GM18951 (cell line): ENCODE data around the gene KNTC1.
"Not testable (repeated sequence)": the region's sequence is repeated elsewhere in the genome, so short reads cannot be mapped to it uniquely, and the experiment has no call there.

ENCODE experiments used
- POLR2A ChIP-seq: IDR thresholded peaks from 4 replicates; pipeline ENCODE4 v1.6.1; 2011; ENCODE audit warnings: mild to moderate bottlenecking; ENCODE audit not compliant: insufficient read length, insufficient read depth; ENCODE audit errors: extremely low read depth
- in situ Hi-C: fragments of 300-500 bp; cut with MboI; formaldehyde crosslinking; loops from one replicate; pipeline ENCODE4 v1.12.0; 2022; ENCODE audit warnings: low sequenced_read_pairs, mixed read lengths, inconsistent platforms; ENCODE audit not compliant: unreplicated experiment

The KNTC1 gene, protein sequence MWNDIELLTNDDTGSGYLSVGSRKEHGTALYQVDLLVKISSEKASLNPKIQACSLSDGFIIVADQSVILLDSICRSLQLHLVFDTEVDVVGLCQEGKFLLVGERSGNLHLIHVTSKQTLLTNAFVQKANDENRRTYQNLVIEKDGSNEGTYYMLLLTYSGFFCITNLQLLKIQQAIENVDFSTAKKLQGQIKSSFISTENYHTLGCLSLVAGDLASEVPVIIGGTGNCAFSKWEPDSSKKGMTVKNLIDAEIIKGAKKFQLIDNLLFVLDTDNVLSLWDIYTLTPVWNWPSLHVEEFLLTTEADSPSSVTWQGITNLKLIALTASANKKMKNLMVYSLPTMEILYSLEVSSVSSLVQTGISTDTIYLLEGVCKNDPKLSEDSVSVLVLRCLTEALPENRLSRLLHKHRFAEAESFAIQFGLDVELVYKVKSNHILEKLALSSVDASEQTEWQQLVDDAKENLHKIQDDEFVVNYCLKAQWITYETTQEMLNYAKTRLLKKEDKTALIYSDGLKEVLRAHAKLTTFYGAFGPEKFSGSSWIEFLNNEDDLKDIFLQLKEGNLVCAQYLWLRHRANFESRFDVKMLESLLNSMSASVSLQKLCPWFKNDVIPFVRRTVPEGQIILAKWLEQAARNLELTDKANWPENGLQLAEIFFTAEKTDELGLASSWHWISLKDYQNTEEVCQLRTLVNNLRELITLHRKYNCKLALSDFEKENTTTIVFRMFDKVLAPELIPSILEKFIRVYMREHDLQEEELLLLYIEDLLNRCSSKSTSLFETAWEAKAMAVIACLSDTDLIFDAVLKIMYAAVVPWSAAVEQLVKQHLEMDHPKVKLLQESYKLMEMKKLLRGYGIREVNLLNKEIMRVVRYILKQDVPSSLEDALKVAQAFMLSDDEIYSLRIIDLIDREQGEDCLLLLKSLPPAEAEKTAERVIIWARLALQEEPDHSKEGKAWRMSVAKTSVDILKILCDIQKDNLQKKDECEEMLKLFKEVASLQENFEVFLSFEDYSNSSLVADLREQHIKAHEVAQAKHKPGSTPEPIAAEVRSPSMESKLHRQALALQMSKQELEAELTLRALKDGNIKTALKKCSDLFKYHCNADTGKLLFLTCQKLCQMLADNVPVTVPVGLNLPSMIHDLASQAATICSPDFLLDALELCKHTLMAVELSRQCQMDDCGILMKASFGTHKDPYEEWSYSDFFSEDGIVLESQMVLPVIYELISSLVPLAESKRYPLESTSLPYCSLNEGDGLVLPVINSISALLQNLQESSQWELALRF (N-terminal part only)

DNA sequence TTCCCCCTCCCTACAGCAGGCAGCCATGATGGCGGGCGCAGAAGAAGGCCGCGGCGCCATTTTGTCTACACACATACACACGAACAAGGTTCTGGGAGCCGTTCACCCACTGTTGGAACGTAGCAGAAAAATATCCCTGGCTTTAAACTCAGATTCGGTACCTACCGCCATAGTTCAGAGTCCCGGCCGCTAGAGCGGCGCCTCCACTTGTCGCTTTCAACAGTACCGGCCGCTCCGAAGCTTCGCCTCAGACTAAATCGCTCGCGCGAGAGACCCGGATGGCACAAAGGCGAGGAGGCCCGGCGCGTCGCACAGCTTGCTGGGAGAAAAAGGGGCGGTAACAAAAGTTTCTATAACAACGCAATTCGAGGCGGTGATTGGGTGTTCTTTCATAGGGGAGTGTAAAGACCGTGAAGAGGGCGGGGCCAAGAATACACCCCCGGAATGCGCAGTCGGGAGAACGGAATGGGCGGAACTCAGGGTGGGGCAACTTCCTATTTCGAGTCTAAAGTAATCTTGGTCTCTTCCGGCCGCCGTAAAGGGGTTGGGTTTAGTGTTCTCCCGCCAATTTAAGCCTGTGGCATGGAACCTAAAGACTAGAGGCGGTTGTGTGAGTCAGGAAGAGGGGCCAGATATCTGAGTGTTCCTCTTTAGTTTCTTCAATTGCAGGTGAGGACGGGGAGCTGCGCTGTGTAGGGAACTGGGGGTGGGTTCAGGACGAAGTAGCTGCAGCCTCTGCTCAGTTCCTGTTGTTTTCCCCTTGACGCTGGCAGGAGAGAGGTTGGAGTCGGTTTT is at the start of gene KNTC1, which contains the start of gene RSRC2:
Gene KNTC1 (plus strand): TSS at position 567 of the 795 bp plus-strand sequence. CDS start 2,815 bp downstream, outside the sequence.
Gene RSRC2 (minus strand): TSS at position 254 of the 795 bp plus-strand sequence. CDS start 83 bp downstream, at position 171.
- peak; percentile 98 for TF ChIP-seq POLR2A

DNA sequence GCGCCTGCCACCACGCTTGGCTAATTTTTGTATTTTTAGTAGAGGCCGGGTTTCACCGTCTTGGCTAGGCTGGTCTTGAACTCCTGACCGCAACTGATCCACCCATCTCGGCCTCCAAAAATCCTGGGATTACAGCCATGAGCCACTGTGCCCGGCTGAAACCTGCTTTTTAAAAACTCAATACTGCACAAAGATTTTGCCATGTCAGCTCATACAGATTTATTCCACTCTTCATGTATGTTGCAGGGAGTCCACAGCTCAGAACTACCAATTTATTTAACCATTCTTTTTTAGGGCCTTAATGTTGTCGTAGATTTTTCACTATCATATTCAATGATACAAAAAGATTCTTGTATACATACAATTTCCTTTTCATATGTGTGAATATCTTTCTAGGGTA is 46.3 kb upstream of the KNTC1 start:
- in situ Hi-C loops, result no loop called here
- no peak for TF ChIP-seq POLR2A

More for the DNA sequence above, at the start of gene KNTC1, which contains the start of gene RSRC2:
- in situ Hi-C loops, result no loop called here

DNA sequence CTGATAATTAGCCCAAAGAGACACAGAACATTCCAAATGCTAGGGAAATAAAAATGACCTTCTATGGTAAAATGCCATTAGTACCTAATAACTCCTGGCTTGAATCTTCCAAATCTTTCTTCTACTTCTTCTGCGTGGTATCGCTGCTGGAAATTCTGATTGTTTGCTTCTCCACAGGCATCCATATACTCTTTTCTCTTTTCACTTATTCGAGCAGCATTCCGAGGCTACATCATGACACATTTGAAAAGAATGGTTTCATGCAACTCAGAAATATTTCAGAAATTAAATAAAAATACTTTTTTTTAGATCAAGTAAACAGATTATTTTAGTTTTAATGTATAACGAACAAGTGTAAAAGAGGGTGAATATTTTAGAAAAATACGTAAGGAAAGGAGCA is 45.2 kb upstream of the KNTC1 start:
- TF ChIP-seq POLR2A, result no peak
- in situ Hi-C loops, result no loop called here

DNA sequence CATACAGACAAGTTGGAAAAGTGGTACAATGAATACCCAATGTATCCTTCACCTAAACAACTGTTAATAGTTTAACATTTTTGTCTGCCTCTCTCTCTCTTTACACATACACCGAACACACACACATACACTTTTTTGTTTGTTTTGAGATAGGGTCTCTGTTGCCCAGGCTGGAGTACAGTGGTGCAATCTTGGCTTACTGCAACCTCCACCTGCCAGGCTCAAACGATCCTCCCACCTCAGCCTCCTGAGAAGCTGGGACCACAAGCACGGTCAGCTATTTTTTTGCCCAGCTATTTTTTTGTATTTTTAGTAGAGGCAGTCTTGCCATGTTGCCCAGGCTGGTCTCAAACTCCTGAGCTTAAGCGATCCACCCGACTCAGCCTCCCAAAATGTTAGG is 43.1 kb upstream of the KNTC1 start:
- no peak for TF ChIP-seq POLR2A
- in situ Hi-C loops, result no loop called here

DNA sequence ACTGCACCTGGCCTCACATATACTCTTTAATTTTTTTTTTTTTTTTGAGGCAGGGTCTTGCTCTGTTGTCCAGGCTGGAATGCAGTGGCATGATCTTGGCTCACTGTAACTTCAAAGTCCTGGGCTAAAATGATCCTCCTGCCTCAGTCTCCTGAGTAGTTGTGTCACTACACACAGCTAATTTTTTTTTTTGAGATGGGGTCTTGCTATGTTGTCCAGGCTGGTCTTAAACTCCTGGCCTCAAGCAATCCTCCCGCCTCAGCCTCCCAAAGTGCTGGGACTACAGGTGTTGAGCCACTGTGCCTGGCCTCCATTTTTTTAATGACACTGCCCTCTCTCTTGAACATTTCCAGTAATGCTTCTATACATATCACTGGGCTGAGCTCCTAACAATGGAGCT is 42.7 kb upstream of the KNTC1 start:
- in situ Hi-C loops, result not testable (repeated sequence)

DNA sequence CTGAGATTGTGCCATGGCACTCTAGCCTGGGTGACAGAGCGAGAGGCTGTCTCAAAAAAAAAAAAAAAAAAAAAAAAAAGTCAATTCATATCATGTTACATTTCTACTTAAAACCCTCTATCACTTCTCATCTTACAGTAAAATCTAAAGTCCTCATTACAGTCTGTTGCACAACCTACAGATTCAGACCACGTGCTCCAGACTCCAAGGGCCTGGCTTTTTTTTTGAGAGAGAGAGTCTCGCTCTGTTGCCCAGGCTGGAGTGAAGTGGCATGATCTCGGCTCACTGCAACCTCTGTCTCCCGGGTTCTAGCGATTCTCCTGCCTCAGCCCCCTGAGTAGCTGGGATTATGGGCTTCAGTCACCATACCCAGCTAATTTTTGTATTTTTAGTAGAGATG is 40.7 kb upstream of the KNTC1 start:
- in situ Hi-C loops, result not testable (repeated sequence)

DNA sequence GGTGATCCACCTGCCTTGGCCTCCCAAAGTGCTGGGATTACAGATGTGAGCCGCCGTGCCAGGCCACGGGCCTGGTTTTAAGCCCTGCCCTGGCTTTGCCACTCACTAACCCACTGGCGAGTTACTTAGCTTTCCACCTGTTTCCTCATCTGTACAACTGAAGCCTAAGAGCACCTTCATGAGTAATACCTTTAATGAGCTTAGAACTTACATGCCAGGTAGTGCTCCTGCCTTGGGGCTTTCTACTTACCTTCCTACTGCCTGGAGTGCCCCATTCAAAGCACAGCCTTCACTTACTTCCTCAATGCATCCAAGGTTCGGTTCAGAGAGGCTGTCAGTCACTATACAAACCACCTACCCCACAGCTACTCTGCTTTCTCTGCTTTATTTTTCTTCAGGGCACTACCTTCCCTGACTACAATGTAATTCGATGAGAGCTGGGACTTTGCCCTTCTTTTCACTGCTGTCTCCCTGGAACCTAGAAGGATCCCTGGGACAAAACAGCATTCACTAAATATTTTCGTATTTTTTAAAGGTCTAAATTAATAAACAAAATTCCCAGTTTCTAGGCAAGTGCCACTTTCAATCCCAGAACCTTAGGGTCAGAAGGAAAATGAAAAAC is 40.1 kb upstream of the KNTC1 start:
- TF ChIP-seq POLR2A, result no peak
- in situ Hi-C loops, result no loop called here

DNA sequence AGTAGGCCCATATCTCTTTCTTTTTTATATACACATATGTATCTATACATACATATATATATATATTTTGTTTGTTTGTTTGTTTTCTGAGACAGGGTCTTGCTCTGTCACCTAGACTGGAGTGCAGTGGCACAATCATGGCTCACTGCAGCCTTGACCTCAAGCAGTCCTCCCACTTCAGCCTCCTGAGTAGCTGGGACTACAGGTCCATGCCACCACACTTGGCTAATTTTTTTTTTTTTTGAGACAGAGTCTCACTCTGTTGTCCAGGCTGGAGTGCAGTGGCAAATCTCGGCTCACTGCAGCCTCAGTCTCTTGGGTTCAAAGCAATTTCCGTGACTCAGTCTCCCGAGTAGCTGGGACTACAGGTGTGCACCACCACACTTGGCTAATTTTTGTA is 39.2 kb upstream of the KNTC1 start:
- in situ Hi-C loops, result not testable (repeated sequence)

DNA sequence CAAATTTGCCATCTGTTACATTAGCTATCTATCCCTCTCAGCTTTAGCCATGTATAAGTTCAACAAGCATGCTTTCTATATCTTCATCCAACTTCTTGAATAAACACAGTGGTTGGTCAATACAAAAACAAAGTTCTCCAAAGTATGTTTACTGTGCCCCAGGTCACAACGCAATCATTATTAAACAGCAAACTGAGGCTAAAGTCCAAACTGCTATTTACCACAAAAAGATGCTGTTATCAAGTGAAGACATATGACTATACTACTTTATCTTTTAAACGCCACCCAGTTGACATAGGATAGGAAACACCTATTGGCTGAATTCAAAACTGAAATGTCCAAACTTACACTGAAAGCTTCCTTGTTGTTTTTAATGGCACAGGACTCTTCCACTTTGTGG is 38.0 kb upstream of the KNTC1 start:
- no peak for TF ChIP-seq POLR2A
- in situ Hi-C loops, result no loop called here

DNA sequence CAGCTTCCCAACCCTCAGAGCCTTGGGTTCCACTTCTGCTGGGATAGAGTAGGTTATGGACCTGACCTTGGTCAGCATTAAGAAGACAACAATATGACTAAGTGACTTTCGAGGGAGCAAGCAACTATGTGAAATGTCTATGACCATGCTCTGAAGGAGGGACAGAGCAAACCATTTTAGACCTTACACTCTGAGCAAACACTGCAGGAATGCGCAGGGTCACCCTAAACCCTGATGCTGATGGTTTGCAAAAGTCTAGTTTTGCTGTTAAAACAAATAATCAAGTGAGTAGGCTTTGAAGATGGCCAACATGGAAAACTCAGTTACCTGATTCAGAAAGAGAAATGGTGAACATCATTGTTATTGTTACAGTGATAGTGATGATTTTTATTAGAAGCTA is 35.1 kb upstream of the KNTC1 start:
- in situ Hi-C loops, result loop anchor here (10.0 kb wide), 1 partner anchor 253 kb away; no protein-coding TSS in a partner anchor
- TF ChIP-seq POLR2A, result no peak

DNA sequence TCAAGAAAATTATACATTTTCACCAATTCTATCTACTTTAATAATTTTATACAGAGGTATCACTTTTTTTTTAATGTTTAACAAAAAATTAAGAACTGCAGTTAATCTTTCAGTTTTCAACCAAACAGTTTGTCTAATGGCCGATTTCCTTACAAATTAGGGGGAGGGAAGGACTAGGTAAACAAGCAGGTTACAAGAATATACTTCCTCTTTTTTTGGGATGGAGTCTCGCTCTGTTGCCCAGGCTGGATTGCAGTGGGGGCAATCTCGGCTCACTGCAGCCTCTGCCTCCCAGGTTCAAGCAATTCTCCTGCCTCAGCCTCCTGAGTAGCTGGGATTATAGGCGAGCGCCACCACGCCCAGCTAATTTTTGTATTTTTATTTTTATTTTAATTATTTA is 33.8 kb upstream of the KNTC1 start:
- in situ Hi-C loops, result loop anchor here (10.0 kb wide), 1 partner anchor 252 kb away; no protein-coding TSS in a partner anchor

DNA sequence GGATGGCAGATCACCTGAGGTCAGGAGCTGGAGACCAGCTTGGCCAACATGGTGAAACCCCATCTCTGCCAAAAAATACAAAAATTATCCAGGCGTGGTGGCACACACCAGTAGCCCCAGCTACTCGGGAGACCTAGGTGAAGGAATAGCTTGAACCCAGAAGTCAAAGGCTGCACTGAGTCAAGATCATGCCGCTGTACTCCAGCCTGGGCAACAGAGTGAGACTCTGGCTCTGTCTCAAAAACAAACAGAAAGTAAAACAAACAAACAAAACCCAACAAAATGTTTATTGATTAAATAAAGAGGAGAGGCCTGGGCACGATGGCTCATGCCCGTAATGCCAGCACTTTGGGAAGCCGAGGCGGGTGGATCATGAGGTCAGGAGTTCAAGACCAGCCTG is 31.8 kb upstream of the KNTC1 start:
- in situ Hi-C loops, result loop anchor here (10.0 kb wide), 1 partner anchor 250 kb away; no protein-coding TSS in a partner anchor
- TF ChIP-seq POLR2A, result no peak
